Smooth muscle cell (in vitro differentiated cells): ENCODE data around the gene DHX9. TPM values are rescaled to one million over a fixed set of nuclear protein-coding genes. Genes with fewer than 3 reads are reported as not detected.
"Not testable (repeated sequence)": the region's sequence is repeated elsewhere in the genome, so short reads cannot be mapped to it uniquely, and the experiment has no call there.

Experiments
- DNase-seq: peaks from one replicate; lab custom pipeline; 2025; ENCODE audit not compliant: unreplicated experiment; lab: John Stamatoyannopoulos, UW
- H2AFZ ChIP-seq: fragments of 200-600 bp; sonication (generic); 2 replicates; pipeline ENCODE4 v1.6.0; 2016; ENCODE audit warnings: antibody characterized with exemption, low read depth, mild to moderate bottlenecking
- H3F3A ChIP-seq: fragments of 200-600 bp; sonication (generic); 2 replicates; pipeline ENCODE4 v1.6.0; 2017; ENCODE audit warnings: antibody characterized with exemption, low read depth
- H3K27ac ChIP-seq: fragments of 200-600 bp; sonication (generic); 2 replicates; pipeline ENCODE4 v1.5.1; 2016; ENCODE audit warnings: low read depth, mild to moderate bottlenecking
- H3K27me3 ChIP-seq: fragments of 200-600 bp; sonication (generic); 2 replicates; pipeline ENCODE4 v1.6.1; 2016; ENCODE audit warnings: low read depth, mild to moderate bottlenecking
- H3K36me3 ChIP-seq: fragments of 200-600 bp; sonication (generic); 2 replicates; pipeline ENCODE4 v1.5.1; 2016; ENCODE audit warnings: low read depth
- H3K4me1 ChIP-seq: fragments of 200-600 bp; sonication (generic); 2 replicates; pipeline ENCODE4 v1.5.1; 2016; ENCODE audit warnings: low read depth
- H3K4me2 ChIP-seq: fragments of 200-600 bp; sonication (generic); 2 replicates; pipeline ENCODE4 v1.6.0; 2016; ENCODE audit warnings: mild to moderate bottlenecking
- H3K4me3 ChIP-seq: fragments of 200-600 bp; sonication (generic); 2 replicates; pipeline ENCODE4 v1.5.1; 2016; ENCODE audit warnings: mild to moderate bottlenecking
- H3K79me2 ChIP-seq: fragments of 200-600 bp; sonication (generic); 2 replicates; pipeline ENCODE4 v1.6.0; 2016; ENCODE audit warnings: low read depth, mild to moderate bottlenecking
- H3K9ac ChIP-seq: fragments of 200-600 bp; sonication (generic); 2 replicates; pipeline ENCODE4 v1.6.0; 2016; ENCODE audit warnings: low read depth
- H3K9me3 ChIP-seq: fragments of 200-600 bp; sonication (generic); replicated peaks from 2 replicates; pipeline ENCODE4 v1.5.1; 2016; ENCODE audit warnings: low read depth
- H4K20me1 ChIP-seq: fragments of 200-600 bp; sonication (generic); 2 replicates; pipeline ENCODE4 v1.6.0; 2016; ENCODE audit warnings: low read depth
- CTCF ChIP-seq: fragments of 200-600 bp; sonication (generic); IDR thresholded peaks from 2 replicates; pipeline ENCODE4 v1.5.1; 2017; ENCODE audit warnings: borderline replicate concordance, mild to moderate bottlenecking, antibody characterized with exemption; ENCODE audit not compliant: insufficient read depth, poor library complexity, severe bottlenecking
- WGBS: methylation state at CpG from one replicate; pipeline ENCODE4 v1.1.7; 2016; ENCODE audit warnings: low lambda C conversion rate; 5-methylcytosine and 5-hydroxymethylcytosine counted together
- polyA plus RNA-seq: library from polyadenylated mRNA; unstranded; fragments of >200 nt; fragmentation: Nextera tagmentation; extraction: Ambion mirVana; gene quantifications from 2 replicates; pipeline ENCODE4 v1.2.1, GENCODE V29; 2016
- total RNA-seq: library from RNA; depleted of rRNA; stranded (reverse); fragments of >200 nt; gene quantifications from 2 replicates; pipeline ENCODE4 v1.2.3, GENCODE V29; 2014

Gene DHX9
- total and polyA plus RNA-seq, 2 experiments from 2014 or later: 65.4 to 99.2 TPM

DNA sequence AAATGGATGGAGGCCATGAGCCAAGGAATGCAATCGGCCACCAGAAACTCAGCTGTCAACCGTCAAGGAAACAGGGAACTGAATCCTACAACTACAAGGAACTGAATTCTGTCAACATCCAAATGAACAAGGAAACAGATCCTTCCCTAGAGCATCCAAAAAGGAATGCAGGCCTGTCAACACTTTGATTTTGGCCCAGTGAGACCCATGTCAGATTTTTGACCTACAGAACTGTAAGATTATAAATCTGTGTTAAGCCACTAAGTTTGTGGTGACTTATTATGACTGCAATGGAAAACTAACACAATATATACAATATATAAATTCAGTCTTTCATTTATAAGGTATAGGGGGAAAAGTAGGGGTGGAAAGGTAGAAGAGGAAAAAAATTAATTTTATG lies 58.5 kb downstream of the DHX9 start:
- Histone ChIP-seq H3K9ac (no peak overlapping the region), H3K4me2 (no peak overlapping the region), H3K9me3 (no peaks in the 10 kb centered on the region), H4K20me1 (no peaks in the 10 kb centered on the region), H3K4me1 (no peaks in the 10 kb centered on the region), H3K4me3 (no peak overlapping the region), H3K36me3 (no peaks in the 10 kb centered on the region), H3K27me3 (no peaks in the 10 kb centered on the region), H2AFZ (no peak overlapping the region), H3F3A (no peaks in the 10 kb centered on the region), H3K27ac (no peak overlapping the region), H3K79me2 (no peaks in the 10 kb centered on the region)
- no peak for TF ChIP-seq CTCF
- no peak for DNase-seq
- WGBS: 94% methylated on average over 2 of the region's 2 CpGs

- H3F3A ChIP-seq, H3K79me2 ChIP-seq, DNase-seq, H3K4me1 ChIP-seq, H3K36me3 ChIP-seq, H3K27ac ChIP-seq, H3K4me2 ChIP-seq, H3K9ac ChIP-seq, H3K9me3 ChIP-seq, H2AFZ ChIP-seq, H3K27me3 ChIP-seq, H3K4me3 ChIP-seq, H4K20me1 ChIP-seq: not testable (repeated sequence)
- 92% methylated on average over 5 of the region's 5 CpGs for WGBS
Observed at GRCh38 chr1:182901946-182902345, 62.8 kb downstream of the DHX9 start.

GRCh38 chr1:182905321-182905720 lies 66.2 kb downstream of the DHX9 start:
- H3K27me3 ChIP-seq: no peaks in the 10 kb centered on the region
- H3K9ac ChIP-seq: no peak overlapping the region
- DNase-seq: no peak
- WGBS: 94% methylated on average over 2 of the region's 2 CpGs
- H3K79me2 ChIP-seq: no peaks in the 10 kb centered on the region
- no peaks in the 10 kb centered on the region for H3K9me3 ChIP-seq
- no peak overlapping the region for H3K4me3 ChIP-seq
- no peaks in the 10 kb centered on the region for H3K4me1 ChIP-seq
- no peak overlapping the region for H3K27ac ChIP-seq
- H4K20me1 ChIP-seq: no peaks in the 10 kb centered on the region
- no peaks in the 10 kb centered on the region for H3K36me3 ChIP-seq
- H3F3A ChIP-seq: no peaks in the 10 kb centered on the region
- no peak overlapping the region for H2AFZ ChIP-seq
- H3K4me2 ChIP-seq: no peak overlapping the region
- no peak for TF ChIP-seq CTCF

GRCh38 chr1:182909578-182909977 lies 70.4 kb downstream of the DHX9 start:
- H2AFZ ChIP-seq: no peak overlapping the region
- WGBS: 67% methylated on average over 4 of the region's 4 CpGs
- no peak overlapping the region for H3K4me2 ChIP-seq
- no peaks in the 10 kb centered on the region for H3K36me3 ChIP-seq
- H3K4me1 ChIP-seq: no peaks in the 10 kb centered on the region
- TF ChIP-seq CTCF: no peak
- H3K27me3 ChIP-seq: no peaks in the 10 kb centered on the region
- DNase-seq: no peak
- no peaks in the 10 kb centered on the region for H3F3A ChIP-seq
- H3K4me3 ChIP-seq: no peak overlapping the region
- H3K9me3 ChIP-seq: no peaks in the 10 kb centered on the region
- no peak overlapping the region for H3K9ac ChIP-seq
- no peaks in the 10 kb centered on the region for H4K20me1 ChIP-seq
- no peaks in the 10 kb centered on the region for H3K79me2 ChIP-seq
- H3K27ac ChIP-seq: no peak overlapping the region
